Measurements from ENCODE around the gene ST3GAL2. TPM values are rescaled to one million over a fixed set of nuclear protein-coding genes. Genes with fewer than 3 reads are reported as not detected.

ST3GAL2 gene
- total and polyA plus RNA-seq, 2 experiments from 2014 or later, result 46.1 to 115 TPM

GRCh38 chr16:70364399-70364798, 74.5 kb downstream of the ST3GAL2 start:
- Histone ChIP-seq H3K4me3 (no peak overlapping the region), H3K27me3 (no peaks in the 10 kb centered on the region), H3K9me3 (ENCODE audit: low read depth) (no peaks in the 10 kb centered on the region), H3K4me1 (ENCODE audit: low read depth) (no peaks in the 10 kb centered on the region), H3K36me3 (peaks cover 52% of the 10 kb centered on the region), H3K27ac (no peak overlapping the region)
- no peak for TF ChIP-seq CTCF (IDR thresholded peaks at IDR 0.05; ENCODE audit: low read depth, low read length)
- DNase-seq (ENCODE audit: low read depth in 1 of 2, low spot score in 1 of 2), result no peak

GRCh38 chr16:70359552-70359951, 79.3 kb downstream of the ST3GAL2 start:
- Histone ChIP-seq H3K4me1 (ENCODE audit: low read depth) (no peaks in the 10 kb centered on the region), H3K4me3 (no peak overlapping the region), H3K27ac (no peak overlapping the region), H3K36me3 (peaks cover 57% of the 10 kb centered on the region), H3K9me3 (ENCODE audit: low read depth) (no peaks in the 10 kb centered on the region), H3K27me3 (no peaks in the 10 kb centered on the region)
- TF ChIP-seq CTCF (IDR thresholded peaks at IDR 0.05; ENCODE audit: low read depth, low read length), result no peak
- DNase-seq (ENCODE audit: low read depth in 1 of 2, low spot score in 1 of 2), result no peak

- no peak overlapping the region for H3K4me3 ChIP-seq
- TF ChIP-seq CTCF (IDR thresholded peaks at IDR 0.05; ENCODE audit: low read depth, low read length), result no peak
- DNase-seq (ENCODE audit: low read depth in 1 of 2, low spot score in 1 of 2), result no peak
- H3K4me1 ChIP-seq (ENCODE audit: low read depth), result peaks cover 5% of the 10 kb centered on the region
- no peaks in the 10 kb centered on the region for H3K9me3 ChIP-seq (ENCODE audit: low read depth)
- peaks cover 12% of the 10 kb centered on the region for H3K36me3 ChIP-seq
- H3K27ac ChIP-seq, result no peak overlapping the region
- no peaks in the 10 kb centered on the region for H3K27me3 ChIP-seq
Measured at GRCh38 chr16:70349783-70350182, 89.1 kb downstream of the ST3GAL2 start.

- Histone ChIP-seq H3K9me3 (ENCODE audit: low read depth) (no peaks in the 10 kb centered on the region), H3K4me1 (ENCODE audit: low read depth) (peaks cover 5% of the 10 kb centered on the region), H3K27me3 (no peaks in the 10 kb centered on the region), H3K4me3 (no peak overlapping the region), H3K27ac (no peak overlapping the region), H3K36me3 (peaks cover 10% of the 10 kb centered on the region)
- peak in 1 of 2 donors; percentile 75 for DNase-seq (ENCODE audit: low read depth in 1 of 2, low spot score in 1 of 2)
- TF ChIP-seq CTCF (IDR thresholded peaks at IDR 0.05; ENCODE audit: low read depth, low read length), result no peak
Measured at GRCh38 chr16:70348991-70349390, 89.9 kb downstream of the ST3GAL2 start.

- TF ChIP-seq CTCF (IDR thresholded peaks at IDR 0.05; ENCODE audit: low read depth, low read length), result no peak
- H3K27me3 ChIP-seq, result no peaks in the 10 kb centered on the region
- no peaks in the 10 kb centered on the region for H3K9me3 ChIP-seq (ENCODE audit: low read depth)
- peaks cover 13% of the 10 kb centered on the region for H3K4me1 ChIP-seq (ENCODE audit: low read depth)
- peak overlapping the region; percentile 76 for H3K4me3 ChIP-seq
- DNase-seq (ENCODE audit: low read depth in 1 of 2, low spot score in 1 of 2), result no peak
- H3K27ac ChIP-seq, result peak overlapping the region; percentile 93
- H3K36me3 ChIP-seq, result no peaks in the 10 kb centered on the region
Measured at GRCh38 chr16:70345840-70346239, 93.1 kb downstream of the ST3GAL2 start.

GRCh38 chr16:70342016-70342415, 96.9 kb downstream of the ST3GAL2 start:
- peaks cover 8% of the 10 kb centered on the region for H3K4me1 ChIP-seq (ENCODE audit: low read depth)
- H3K27me3 ChIP-seq, result no peaks in the 10 kb centered on the region
- TF ChIP-seq CTCF (IDR thresholded peaks at IDR 0.05; ENCODE audit: low read depth, low read length), result no peak
- no peaks in the 10 kb centered on the region for H3K9me3 ChIP-seq (ENCODE audit: low read depth)
- H3K4me3 ChIP-seq, result no peak overlapping the region
- peak overlapping the region; percentile 89 for H3K27ac ChIP-seq
- DNase-seq (ENCODE audit: low read depth in 1 of 2, low spot score in 1 of 2), result peak in 1 of 2 donors; percentile 72
- H3K36me3 ChIP-seq, result no peaks in the 10 kb centered on the region
